ENCODE results near the gene AIP.
"Not testable (repeated sequence)": the region's sequence is repeated elsewhere in the genome, so short reads cannot be mapped to it uniquely, and the experiment has no call there.

Gene AIP

GRCh38 chr11:67448220-67448609 lies 34.6 kb upstream of the AIP start:
- FAIRE-seq (no peak), DNase-seq (ENCODE audit: low spot score) (no peak)

GRCh38 chr11:67449116-67449844 lies 33.5 kb upstream of the AIP start:
- no peak for FAIRE-seq

DNA sequence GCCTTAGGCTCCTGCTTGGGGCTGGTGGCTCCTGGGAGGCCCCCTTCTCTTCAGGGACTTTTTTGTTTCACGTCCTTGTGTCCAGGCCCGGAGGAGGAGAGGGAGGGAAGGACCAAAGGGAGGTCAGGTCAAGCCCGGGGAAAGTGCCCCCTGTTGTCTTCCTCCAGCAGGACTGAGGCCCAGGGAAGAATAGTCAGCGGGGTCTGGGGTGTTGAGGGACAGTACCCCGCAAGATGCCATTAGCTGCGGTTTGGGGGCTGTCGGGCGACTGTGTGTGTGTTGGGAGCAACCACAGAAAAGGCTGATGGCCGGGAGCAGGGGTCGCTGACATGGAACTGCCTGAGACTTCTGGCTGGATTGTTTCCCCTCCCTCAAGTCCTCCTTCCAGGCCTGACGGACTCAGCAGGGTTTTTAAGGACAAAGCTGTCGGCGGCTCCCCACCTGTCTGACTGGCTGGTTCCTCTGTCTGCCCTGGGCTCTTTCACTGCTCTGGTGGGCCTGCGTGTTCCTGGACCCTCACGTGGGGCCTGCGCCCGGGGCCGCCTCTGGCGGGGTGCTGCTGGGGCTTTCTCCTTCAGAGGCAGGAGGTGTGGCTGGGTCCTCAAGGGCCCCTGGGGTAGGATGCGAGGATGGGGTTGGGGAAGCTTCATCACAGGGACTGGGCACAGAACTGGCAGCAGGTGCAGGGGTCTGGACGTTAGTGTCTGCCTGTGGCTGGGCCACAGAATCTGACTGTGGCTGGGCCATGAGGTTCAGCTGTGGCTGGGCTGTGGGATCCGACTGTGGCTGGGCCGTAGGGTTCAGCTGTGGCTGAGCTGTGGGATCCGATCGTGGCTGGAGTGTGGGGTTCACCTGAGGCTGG lies 31.8 kb upstream of the AIP start:
- FAIRE-seq (no peak), DNase-seq (ENCODE audit: low spot score) (no peak)

More at GRCh38 chr11:67449116-67449844, 33.5 kb upstream of the AIP start:
- no peak for DNase-seq (ENCODE audit: low spot score)

- DNase-seq (ENCODE audit: low spot score) = no peak
- FAIRE-seq = no peak
Observed at GRCh38 chr11:67451658-67451976, 31.2 kb upstream of the AIP start.

- DNase-seq (ENCODE audit: low spot score) (no peak), FAIRE-seq (no peak)
Observed at GRCh38 chr11:67452141-67452952, 30.5 kb upstream of the AIP start, which contains the start of gene GPR152. Gene GPR152, minus strand, starts transcription at chr11:67452729. Its CDS starts 5 bp downstream, at chr11:67452724.

GRCh38 chr11:67453816-67454732 lies 28.8 kb upstream of the AIP start:
- DNase-seq (ENCODE audit: low spot score) (no peak), FAIRE-seq (no peak)

- FAIRE-seq = no peak
- DNase-seq (ENCODE audit: low spot score) = no peak
Observed at GRCh38 chr11:67455054-67455453, 27.8 kb upstream of the AIP start, which contains the start of gene CABP4. Gene CABP4, plus strand, starts transcription at chr11:67455354. Its CDS starts 70 bp downstream, at chr11:67455424.

DNA sequence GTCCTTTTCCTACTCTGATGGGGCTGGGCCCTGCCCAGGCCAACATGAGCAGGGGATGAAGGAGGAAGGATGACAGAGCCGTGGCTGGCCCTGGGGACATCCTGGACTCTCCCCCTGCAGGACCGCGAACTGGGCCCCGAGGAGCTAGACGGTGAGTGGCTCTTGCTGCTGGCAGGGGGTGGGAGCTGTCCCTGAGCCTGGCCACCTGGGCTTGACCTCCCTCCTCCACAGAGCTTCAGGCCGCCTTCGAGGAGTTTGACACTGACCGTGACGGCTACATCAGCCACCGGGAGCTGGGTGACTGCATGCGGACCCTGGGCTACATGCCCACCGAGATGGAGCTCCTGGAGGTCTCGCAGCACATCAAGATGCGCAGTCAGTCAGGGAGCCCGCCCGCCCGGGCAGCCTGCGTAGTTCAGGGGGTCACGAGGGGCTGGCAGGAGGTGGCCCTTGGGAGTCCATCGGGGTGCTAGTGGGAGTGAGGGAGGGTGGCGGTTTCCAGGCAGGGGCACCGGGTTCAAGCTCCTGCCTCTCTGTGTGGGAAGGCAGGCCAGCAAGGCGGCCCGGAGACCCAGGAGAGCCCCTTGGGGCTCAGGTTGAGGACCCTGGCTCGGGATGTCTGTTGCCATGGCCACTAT lies 26.6 kb upstream of the AIP start:
- no peak for FAIRE-seq

DNA sequence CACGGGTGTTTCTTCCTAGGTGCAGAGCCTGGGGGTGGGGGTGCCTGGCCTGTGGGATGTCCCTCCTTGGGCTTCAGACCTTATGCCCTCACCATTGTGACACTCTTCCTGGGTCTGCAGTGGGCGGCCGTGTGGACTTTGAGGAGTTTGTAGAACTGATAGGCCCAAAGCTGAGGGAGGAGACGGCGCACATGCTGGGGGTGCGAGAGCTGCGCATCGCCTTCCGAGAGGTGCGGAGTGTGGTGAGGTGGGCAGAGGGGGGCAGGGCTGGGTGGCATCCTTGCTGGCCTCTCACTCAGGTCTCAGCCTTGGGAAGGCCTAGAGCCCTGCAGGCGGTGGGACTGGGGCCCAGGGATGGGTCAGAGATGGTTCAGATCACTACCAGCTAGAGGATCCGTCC lies 25.4 kb upstream of the AIP start:
- DNase-seq (ENCODE audit: low spot score) (no peak), FAIRE-seq (no peak)

More for the DNA sequence above, 26.6 kb upstream of the AIP start:
- no peak for DNase-seq (ENCODE audit: low spot score)

DNA sequence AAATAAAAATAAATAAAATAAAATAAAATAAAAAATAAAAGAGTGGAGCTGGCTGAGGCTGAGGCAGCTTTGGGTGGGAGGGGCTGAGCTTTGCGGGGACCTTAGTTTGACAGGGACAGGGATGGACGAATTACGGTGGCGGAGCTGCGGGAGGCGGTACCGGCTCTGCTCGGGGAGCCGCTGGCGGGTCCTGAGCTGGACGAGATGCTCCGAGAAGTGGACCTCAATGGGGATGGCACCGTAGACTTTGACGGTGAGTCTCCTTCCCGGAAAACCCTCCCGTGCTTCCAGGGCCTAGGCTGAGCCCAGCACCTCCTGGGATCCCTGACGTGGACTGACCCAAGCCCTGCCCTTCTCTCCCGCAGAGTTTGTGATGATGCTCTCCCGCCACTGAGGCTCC lies 24.6 kb upstream of the AIP start:
- FAIRE-seq (no peak), DNase-seq (ENCODE audit: low spot score) (no peak)

DNA sequence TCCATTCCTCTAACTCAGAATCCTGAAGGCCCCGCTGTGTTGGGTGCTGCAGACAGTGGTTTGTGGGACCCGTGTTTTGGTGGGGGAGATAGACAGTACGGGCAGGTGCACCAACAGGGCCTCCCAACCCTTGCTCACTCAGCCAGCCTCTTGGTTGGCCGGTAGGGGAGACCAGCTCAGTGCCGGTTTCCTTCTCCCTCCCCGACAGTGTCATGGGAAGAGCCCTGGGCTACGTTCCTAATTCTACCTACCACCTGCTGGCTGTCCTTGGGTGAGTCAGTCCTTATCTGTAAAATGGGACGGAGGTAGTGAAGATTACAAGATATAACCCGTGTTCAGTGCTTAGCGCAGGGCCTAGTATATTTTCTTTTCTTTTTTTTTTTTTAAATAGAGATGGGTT lies 19.6 kb upstream of the AIP start:
- DNase-seq (ENCODE audit: low spot score) = no peak
- FAIRE-seq = no peak

- peak; percentile 94 for DNase-seq (ENCODE audit: low spot score)
- no peak for FAIRE-seq
Observed at GRCh38 chr11:67463680-67464410, 19.0 kb upstream of the AIP start.

GRCh38 chr11:67464411-67465188 lies 18.2 kb upstream of the AIP start:
- no peak for DNase-seq (ENCODE audit: low spot score)
- FAIRE-seq = no peak

- FAIRE-seq (no peak), DNase-seq (ENCODE audit: low spot score) (no peak)
Observed at GRCh38 chr11:67465189-67465510, 17.7 kb upstream of the AIP start.

DNA sequence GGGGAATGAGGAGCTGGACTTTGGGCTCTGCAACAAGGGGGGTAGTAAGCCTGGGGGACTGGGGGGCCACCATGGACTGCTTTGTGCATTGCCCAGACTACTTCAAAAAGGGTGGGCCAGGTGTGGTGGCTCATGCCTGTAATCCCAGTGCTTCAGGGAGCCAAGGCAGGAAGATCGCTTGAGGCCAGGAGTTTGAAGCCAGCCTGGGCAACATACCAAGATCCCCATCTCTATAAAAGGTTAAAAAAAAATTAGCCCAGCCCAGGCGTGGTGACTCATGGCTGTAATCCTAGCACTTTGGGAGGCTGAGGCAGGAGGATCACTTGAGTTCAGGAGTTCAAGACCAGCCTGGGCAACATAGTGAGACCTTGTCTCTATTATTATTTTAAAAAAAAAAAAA lies 17.3 kb upstream of the AIP start:
- DNase-seq (ENCODE audit: low spot score); FAIRE-seq: not testable (repeated sequence)

DNA sequence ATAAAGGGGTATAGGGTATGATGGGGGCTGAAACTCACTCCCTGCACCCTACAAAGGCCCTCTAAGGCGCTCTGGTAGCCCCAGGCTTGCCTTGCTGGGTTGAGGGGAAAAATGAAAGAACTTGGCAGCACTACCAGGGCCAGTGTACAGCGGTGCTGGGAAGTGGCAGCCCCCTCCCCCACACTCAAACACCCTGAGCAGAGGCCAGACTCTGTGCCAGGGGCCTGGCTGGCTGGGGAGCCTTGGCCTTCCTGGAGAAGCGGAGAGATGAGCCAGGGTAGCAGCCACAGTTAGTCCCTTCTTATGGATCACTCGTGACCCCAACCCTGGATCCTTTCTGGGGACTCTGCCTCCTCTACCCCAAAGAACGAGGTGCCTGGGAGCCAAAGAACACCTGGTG lies 16.5 kb upstream of the AIP start:
- DNase-seq (ENCODE audit: low spot score) (no peak), FAIRE-seq (no peak)

GRCh38 chr11:67466962-67467771 lies 15.7 kb upstream of the AIP start:
- DNase-seq (ENCODE audit: low spot score) (no peak), FAIRE-seq (no peak)

DNA sequence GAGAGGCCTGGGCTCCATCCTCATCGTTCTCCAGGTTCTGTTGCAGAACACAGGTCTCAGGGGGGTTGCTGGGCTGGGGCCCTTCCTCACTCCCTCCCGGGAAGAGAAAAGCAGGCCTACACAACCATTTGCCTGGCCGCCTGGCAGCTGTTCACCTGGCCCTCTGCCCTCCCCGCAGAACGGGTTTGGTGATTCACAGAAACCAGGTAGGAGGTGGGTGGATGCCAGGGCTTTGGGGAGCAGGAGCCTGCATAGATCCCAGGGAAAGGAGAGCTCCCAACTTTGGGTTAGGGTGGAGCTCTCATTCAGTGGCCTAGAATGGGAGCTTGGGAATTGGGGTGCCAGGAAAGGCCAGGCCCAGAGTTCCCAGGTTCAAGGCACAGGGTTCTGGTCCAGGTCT lies 14.8 kb upstream of the AIP start:
- DNase-seq (ENCODE audit: low spot score) = peak; percentile 25
- FAIRE-seq = no peak

Measured in urothelium cell line (cell line).